Measurements from ENCODE around the gene GLG1.

DNA sequence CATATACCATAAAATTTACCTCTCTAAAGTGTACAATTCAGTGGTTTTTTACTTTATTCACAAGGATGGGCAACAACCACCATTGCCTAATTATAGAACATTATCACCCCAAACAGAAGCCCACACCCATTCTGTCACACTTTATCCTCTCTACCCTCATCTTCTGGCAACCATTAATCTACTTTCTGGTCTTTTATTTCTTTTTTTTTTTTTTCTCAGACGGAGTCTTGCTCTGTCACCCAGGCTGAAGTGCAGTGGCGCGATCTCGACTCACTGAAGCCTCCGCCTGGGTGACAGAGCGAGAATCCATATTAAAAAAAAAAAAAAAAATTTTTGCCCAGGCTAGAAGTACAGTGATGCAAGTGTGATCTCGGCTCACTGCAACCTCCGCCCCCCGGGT lies 95.0 kb downstream of the GLG1 start:
- TF ChIP-seq, protein P1, sequence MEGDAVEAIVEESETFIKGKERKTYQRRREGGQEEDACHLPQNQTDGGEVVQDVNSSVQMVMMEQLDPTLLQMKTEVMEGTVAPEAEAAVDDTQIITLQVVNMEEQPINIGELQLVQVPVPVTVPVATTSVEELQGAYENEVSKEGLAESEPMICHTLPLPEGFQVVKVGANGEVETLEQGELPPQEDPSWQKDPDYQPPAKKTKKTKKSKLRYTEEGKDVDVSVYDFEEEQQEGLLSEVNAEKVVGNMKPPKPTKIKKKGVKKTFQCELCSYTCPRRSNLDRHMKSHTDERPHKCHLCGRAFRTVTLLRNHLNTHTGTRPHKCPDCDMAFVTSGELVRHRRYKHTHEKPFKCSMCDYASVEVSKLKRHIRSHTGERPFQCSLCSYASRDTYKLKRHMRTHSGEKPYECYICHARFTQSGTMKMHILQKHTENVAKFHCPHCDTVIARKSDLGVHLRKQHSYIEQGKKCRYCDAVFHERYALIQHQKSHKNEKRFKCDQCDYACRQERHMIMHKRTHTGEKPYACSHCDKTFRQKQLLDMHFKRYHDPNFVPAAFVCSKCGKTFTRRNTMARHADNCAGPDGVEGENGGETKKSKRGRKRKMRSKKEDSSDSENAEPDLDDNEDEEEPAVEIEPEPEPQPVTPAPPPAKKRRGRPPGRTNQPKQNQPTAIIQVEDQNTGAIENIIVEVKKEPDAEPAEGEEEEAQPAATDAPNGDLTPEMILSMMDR (IDR thresholded peaks at IDR 0.05; ENCODE audit: poor library complexity), result no peak
- TF ChIP-seq EZH2 (IDR thresholded peaks at IDR 0.05; ENCODE audit: borderline replicate concordance), result no peak
